GM13976 (cell line): Measurements from ENCODE around the gene KLHL6.

Experiments
- DNase-seq: peaks from one replicate; pipeline ENCODE4 v3.0.0; 2012; ENCODE audit warnings: low spot score
- in situ Hi-C: fragments of 300-500 bp; cut with MboI; formaldehyde crosslinking; loops from one replicate; pipeline ENCODE4 v1.12.0; 2022; ENCODE audit warnings: low sequenced_read_pairs, mixed read lengths, inconsistent platforms; ENCODE audit not compliant: unreplicated experiment
- TF ChIP-seq, protein P1 (sequence below): IDR thresholded peaks from 2 replicates; pipeline ENCODE4 v1.5.1; 2012; ENCODE audit warnings: borderline replicate concordance, mild to moderate bottlenecking; ENCODE audit not compliant: insufficient read depth; ENCODE audit errors: extremely low read depth, missing control alignments, control extremely low read depth

The KLHL6 gene

DNA sequence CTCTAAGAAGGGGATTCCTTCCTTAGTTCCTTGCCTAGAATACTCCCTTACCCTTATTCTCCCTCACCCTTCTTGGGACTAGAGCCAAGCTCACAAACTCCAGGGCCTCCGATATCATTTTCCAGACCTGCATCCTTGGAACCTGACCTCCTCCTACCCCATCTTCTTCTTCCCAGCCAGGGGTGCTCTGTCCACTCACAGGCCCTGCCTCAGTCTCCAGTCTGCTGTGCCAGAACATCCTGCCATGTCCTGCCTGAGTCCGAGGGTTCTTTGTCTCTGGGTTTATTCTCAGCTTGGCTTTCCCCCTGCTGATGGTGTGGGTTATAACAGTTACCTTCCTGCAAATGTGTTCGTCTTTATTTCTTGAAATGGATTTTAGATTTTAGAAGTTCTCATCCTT is 67.2 kb downstream of the KLHL6 start:
- DNase-seq, result no peak

DNA sequence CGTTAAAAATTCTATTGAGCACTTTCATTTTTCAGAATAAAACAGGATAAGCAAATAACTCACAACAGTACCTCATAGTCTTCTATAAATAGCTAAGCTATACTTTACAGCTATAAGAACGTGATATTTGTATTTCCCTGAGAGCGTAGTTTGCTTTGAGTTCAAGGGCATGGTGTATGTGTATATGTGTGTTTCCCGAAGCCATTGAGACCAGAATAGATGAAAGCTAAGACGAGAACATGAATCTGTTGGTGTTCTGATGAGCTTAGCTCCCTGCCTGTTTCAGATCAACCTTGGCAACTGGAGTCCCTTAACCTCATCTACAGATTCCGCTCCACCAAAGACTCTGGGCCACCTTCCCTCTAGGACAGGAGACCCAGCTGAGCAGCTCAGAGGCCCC is 67.6 kb downstream of the KLHL6 start:
- TF ChIP-seq, protein P1, sequence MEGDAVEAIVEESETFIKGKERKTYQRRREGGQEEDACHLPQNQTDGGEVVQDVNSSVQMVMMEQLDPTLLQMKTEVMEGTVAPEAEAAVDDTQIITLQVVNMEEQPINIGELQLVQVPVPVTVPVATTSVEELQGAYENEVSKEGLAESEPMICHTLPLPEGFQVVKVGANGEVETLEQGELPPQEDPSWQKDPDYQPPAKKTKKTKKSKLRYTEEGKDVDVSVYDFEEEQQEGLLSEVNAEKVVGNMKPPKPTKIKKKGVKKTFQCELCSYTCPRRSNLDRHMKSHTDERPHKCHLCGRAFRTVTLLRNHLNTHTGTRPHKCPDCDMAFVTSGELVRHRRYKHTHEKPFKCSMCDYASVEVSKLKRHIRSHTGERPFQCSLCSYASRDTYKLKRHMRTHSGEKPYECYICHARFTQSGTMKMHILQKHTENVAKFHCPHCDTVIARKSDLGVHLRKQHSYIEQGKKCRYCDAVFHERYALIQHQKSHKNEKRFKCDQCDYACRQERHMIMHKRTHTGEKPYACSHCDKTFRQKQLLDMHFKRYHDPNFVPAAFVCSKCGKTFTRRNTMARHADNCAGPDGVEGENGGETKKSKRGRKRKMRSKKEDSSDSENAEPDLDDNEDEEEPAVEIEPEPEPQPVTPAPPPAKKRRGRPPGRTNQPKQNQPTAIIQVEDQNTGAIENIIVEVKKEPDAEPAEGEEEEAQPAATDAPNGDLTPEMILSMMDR, result no peak
- in situ Hi-C loops, result no loop called here
- DNase-seq, result no peak

More for the DNA sequence above, 67.2 kb downstream of the KLHL6 start:
- TF ChIP-seq, protein P1, result no peak
- in situ Hi-C loops, result no loop called here

DNA sequence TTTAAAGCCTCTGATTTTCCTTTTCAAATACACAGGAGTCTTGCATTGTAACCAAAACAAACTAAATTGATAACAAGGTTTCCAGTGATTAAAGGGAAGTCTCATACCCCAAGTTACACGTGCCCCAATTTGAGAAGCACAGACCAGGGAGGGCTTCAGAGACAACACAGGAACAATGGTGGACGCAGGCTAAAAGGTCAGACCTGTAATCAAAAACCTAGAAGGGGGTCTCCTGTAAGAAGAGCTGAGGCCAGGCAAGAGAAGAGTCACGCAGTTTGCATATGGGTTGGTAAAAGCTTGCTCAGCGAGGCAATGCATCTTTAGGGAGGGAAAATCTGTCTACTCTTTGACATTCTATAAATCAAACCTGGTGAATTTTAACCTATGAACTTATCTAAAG is 68.5 kb downstream of the KLHL6 start:
- in situ Hi-C loops, result no loop called here
- TF ChIP-seq, protein P1, result no peak
- no peak for DNase-seq

DNA sequence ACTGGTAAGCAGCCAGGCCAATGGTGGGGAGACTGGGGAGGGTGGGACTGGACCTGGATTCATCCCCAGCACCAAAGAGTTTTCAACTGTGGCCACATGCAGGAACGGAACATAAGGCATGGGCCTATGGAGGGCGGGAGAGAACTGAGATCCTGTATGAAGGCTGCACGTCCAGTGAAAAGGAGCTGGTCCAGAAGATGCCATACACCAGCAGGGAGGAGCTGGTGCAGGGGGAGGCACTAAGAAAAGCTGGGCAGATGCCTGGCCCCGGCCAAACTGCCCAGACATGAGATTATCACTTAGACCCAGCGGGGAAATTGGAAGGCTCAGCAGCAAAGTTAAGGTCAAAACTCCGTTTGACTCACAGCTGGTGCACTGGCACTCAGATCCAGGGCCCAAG is 69.0 kb downstream of the KLHL6 start:
- in situ Hi-C loops, result no loop called here

DNA sequence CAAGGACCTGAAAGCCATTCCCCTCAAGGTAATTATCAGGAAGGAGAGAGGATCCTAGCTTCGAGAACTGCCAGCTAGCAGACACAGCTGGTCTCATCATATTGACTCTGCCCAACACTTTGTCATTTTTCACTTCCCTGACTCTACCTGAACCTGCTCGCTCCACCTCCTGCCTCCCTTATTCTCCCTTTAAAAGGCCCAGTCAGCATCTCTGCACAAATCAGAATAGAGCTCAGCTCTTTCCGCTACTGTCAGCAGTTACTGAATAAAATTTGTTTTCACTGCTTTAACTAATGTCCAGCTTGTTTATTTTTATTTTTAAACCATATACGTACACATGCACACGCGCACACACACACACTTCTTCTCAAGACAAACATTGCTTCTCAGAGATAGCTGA is 69.9 kb downstream of the KLHL6 start:
- TF ChIP-seq, protein P1, result no peak
- in situ Hi-C loops, result no loop called here
- no peak for DNase-seq

More for the DNA sequence above, 69.0 kb downstream of the KLHL6 start:
- TF ChIP-seq, protein P1, result no peak
- no peak for DNase-seq

DNA sequence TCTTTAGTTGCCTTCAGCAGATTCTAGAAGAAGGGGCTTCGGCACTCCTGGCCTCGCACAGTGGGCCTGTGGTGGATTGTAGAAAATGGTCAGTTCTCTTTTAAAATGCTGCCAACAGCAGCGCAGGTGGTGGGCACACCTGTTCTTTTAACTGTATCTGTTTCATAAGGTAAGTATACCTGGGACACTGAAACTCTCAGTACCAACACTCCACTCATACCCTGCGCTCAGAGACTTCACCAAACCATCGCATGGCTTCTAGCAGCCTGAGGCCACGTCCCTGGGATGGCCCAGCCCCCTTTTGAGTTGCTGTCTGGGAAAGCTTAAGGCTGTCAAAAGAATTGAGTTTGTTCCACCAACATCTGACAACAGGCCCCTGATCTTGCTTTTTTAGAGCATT is 70.4 kb downstream of the KLHL6 start:
- in situ Hi-C loops, result no loop called here
- TF ChIP-seq, protein P1, result no peak
- no peak for DNase-seq
